Measurements from ENCODE around the gene MACO1. TPM values are rescaled to one million over a fixed set of nuclear protein-coding genes. Genes with fewer than 3 reads are reported as not detected.

MACO1 gene
- total RNA-seq, 1 experiment from 2014 or later = 31.4 TPM

DNA sequence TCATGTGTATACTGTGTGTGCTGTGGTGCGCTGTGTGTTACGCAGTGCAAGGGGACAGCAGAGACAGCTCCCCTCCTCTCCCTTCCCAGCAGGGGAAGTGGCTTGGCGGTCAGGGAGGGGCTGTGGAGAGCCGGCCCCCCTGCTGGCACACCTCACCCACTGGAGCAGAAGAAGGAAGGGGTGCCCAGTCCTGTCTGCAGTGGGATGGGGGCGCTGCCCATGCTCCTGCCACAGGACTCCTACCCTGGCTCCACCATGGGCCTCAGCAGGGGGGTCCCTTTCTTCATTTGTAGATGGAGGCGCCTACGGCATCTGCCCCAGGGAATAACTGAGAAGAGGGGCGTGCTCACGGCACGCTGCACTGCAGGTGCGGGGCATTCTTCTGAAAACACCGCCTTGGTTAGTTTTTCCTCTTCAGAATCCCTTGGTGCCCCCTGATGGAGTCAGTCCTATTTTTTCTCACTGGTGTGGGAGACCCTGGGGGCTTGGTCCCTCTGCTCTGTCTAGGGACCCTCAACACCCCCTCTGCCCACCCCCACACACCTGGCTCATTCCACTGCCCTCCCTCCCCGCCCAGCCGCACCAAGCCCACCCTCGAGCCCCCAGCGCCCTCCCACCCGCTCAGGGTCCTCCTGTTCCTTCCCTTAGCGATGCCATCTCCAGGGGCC, 99.0 kb downstream of the MACO1 start:
- Histone ChIP-seq H3K4me1 (ENCODE audit: low read length) (no peaks in the 10 kb centered on the region), H3K79me2 (ENCODE audit: low read length) (no peaks in the 10 kb centered on the region), H3K4me3 (ENCODE audit: low read length) (no peak overlapping the region), H3K27ac (ENCODE audit: low read length) (no peak overlapping the region), H3K9ac (ENCODE audit: low read length) (no peak overlapping the region), H2AFZ (ENCODE audit: low read length) (no peak overlapping the region), H3K9me2 (replicated peaks; ENCODE audit: insufficient read depth, low read length) (no peaks in the 10 kb centered on the region), H4K20me1 (ENCODE audit: insufficient read depth, low read depth, low read length) (no peaks in the 10 kb centered on the region), H3K4me2 (ENCODE audit: low read depth, low read length, poor library complexity, severe bottlenecking) (no peak overlapping the region), H3K27me3 (ENCODE audit: low read length) (no peaks in the 10 kb centered on the region), H3K36me3 (ENCODE audit: insufficient read depth, low read length) (no peaks in the 10 kb centered on the region), H3K9me3 (ENCODE audit: low read length) (no peaks in the 10 kb centered on the region)
- no peak for DNase-seq

DNA sequence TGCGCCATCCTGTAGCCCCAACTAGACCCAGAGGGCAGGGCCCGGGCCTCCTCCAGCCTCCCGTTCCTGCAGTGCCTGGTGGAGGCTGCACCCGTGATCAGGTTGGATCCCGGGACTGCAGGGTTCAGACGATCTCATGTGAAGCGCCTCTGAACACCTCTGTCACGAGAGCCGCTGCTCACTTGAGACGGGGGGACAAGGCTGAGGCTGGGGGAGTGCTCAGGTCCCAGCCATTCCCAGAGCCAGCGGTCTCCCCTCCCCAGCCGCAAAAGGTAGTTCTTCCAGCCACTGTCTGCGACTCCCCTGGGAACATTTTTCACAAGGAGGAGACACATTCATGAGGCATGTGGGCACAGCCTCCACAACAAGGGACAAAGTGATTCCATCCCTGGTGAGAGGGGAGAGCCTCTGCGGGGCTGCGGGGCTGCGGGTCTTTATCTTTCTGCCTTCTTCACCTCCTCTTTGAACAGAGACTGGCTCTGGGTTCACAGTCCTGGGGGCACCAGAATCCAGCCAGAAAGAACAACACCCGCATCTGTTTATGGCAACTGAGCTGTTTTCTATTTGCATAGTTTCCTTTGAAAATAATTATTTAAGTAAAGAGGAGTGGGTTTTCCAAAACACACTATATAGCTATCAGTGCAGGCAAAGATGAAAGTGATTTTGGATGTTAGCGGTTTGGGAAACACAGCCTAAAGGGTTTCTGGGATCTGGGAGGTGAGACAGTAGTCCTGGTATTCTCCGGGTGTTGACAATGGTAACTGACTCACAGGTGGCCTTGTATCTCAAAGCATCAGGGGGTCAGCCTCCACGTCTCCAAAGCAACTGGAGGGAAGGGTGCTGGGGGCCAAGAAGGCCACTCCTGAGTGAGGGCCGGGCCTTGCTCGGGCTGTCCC, 99.7 kb downstream of the MACO1 start:
- Histone ChIP-seq H3K9ac (ENCODE audit: low read length) (no peak overlapping the region), H3K4me3 (ENCODE audit: low read length) (no peak overlapping the region), H3K9me2 (replicated peaks; ENCODE audit: insufficient read depth, low read length) (no peaks in the 10 kb centered on the region), H4K20me1 (ENCODE audit: insufficient read depth, low read depth, low read length) (no peaks in the 10 kb centered on the region), H3K27ac (ENCODE audit: low read length) (no peak overlapping the region), H3K36me3 (ENCODE audit: insufficient read depth, low read length) (no peaks in the 10 kb centered on the region), H3K4me2 (ENCODE audit: low read depth, low read length, poor library complexity, severe bottlenecking) (no peak overlapping the region), H3K4me1 (ENCODE audit: low read length) (no peaks in the 10 kb centered on the region), H3K27me3 (ENCODE audit: low read length) (no peaks in the 10 kb centered on the region), H2AFZ (ENCODE audit: low read length) (no peak overlapping the region), H3K9me3 (ENCODE audit: low read length) (no peaks in the 10 kb centered on the region), H3K79me2 (ENCODE audit: low read length) (no peaks in the 10 kb centered on the region)
- DNase-seq = no peak

DNA sequence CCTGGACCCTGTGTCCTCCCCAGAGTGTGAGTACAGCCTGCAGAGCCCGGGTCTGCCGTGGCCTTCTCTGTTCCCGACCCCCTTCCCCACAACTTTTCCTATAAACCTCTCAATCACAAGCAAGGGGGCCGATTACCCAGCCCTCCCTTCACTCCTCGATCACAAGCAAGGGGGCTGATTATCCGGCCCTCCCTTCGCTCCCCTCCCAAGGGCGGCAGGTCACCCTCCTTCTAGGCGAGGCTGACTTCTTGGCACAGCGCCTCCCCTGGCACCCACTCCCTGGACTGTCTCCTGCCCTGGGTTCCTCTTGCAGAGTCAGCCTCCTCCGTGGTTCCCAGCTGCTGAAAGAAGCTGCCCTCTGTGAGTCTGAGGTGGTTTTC, 100.4 kb downstream of the MACO1 start:
- H3K79me2 ChIP-seq (ENCODE audit: low read length) = no peaks in the 10 kb centered on the region
- H3K9me3 ChIP-seq (ENCODE audit: low read length) = no peaks in the 10 kb centered on the region
- H3K4me1 ChIP-seq (ENCODE audit: low read length) = no peaks in the 10 kb centered on the region
- no peak overlapping the region for H3K27ac ChIP-seq (ENCODE audit: low read length)
- H3K9ac ChIP-seq (ENCODE audit: low read length) = no peak overlapping the region
- no peaks in the 10 kb centered on the region for H4K20me1 ChIP-seq (ENCODE audit: insufficient read depth, low read depth, low read length)
- no peak overlapping the region for H3K4me2 ChIP-seq (ENCODE audit: low read depth, low read length, poor library complexity, severe bottlenecking)
- DNase-seq = no peak
- no peaks in the 10 kb centered on the region for H3K27me3 ChIP-seq (ENCODE audit: low read length)
- no peaks in the 10 kb centered on the region for H3K9me2 ChIP-seq (replicated peaks; ENCODE audit: insufficient read depth, low read length)
- no peak overlapping the region for H2AFZ ChIP-seq (ENCODE audit: low read length)
- no peaks in the 10 kb centered on the region for H3K36me3 ChIP-seq (ENCODE audit: insufficient read depth, low read length)
- no peak overlapping the region for H3K4me3 ChIP-seq (ENCODE audit: low read length)

DNA sequence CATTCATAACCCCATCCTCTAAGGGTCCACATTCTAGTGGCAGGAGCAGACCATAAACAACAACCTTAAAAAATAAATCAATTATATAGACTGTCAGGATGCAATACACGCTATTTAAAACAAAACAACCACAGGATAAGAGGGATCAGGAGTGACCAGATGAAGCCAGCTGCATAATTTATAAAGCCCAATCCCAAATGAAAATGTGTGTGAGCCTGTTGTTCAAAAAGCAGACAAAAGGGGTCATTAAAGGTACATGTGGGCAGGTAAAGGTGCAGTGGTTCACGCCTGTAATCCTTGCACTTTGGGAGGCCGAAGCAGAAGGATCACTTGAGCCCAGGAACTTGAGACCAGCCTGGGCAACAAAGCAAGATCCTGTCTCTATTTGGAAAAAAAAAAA, 102.3 kb downstream of the MACO1 start:
- no peak overlapping the region for H3K27ac ChIP-seq (ENCODE audit: low read length)
- no peaks in the 10 kb centered on the region for H3K27me3 ChIP-seq (ENCODE audit: low read length)
- no peaks in the 10 kb centered on the region for H3K4me1 ChIP-seq (ENCODE audit: low read length)
- H3K9ac ChIP-seq (ENCODE audit: low read length) = no peak overlapping the region
- H3K4me3 ChIP-seq (ENCODE audit: low read length) = no peak overlapping the region
- H3K9me2 ChIP-seq (replicated peaks; ENCODE audit: insufficient read depth, low read length) = no peaks in the 10 kb centered on the region
- no peaks in the 10 kb centered on the region for H3K9me3 ChIP-seq (ENCODE audit: low read length)
- H3K79me2 ChIP-seq (ENCODE audit: low read length) = no peaks in the 10 kb centered on the region
- no peak overlapping the region for H2AFZ ChIP-seq (ENCODE audit: low read length)
- no peak for DNase-seq
- no peaks in the 10 kb centered on the region for H4K20me1 ChIP-seq (ENCODE audit: insufficient read depth, low read depth, low read length)
- H3K36me3 ChIP-seq (ENCODE audit: insufficient read depth, low read length) = no peaks in the 10 kb centered on the region
- no peak overlapping the region for H3K4me2 ChIP-seq (ENCODE audit: low read depth, low read length, poor library complexity, severe bottlenecking)

DNA sequence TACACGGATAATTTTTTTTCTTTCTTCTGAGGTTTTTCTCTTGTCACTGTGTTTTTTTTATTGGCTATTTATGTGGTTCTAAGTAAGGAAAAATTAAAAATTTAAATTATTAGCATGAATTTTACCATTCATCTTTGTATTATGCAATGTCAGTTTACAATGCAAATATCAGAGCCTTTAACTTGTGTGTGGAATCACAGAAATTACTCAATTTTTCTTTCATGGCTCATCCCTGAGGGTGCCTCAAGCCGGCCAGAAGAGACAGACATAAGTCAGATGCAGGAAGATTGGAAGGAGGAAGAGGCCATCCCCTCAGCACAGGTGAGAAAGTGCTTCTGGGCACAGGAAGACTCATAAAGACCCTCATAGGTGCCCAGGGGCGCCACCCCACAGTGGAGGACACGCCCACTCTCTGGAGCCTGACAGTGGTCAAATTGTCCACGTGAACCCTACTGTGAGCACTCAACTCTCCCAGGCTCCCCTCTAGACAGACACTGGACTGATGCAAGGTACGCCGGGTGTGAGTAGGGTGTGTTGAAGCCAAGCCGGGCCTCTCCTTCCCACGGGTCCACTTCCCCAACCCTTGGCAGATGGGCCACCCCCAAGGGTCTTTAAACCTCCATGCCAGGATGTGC, 103.2 kb downstream of the MACO1 start:
- Histone ChIP-seq H3K4me3 (ENCODE audit: low read length) (no peak overlapping the region), H3K9ac (ENCODE audit: low read length) (no peak overlapping the region), H2AFZ (ENCODE audit: low read length) (no peak overlapping the region), H4K20me1 (ENCODE audit: insufficient read depth, low read depth, low read length) (no peaks in the 10 kb centered on the region), H3K9me2 (replicated peaks; ENCODE audit: insufficient read depth, low read length) (no peaks in the 10 kb centered on the region), H3K36me3 (ENCODE audit: insufficient read depth, low read length) (no peaks in the 10 kb centered on the region), H3K27ac (ENCODE audit: low read length) (no peak overlapping the region), H3K9me3 (ENCODE audit: low read length) (no peaks in the 10 kb centered on the region), H3K79me2 (ENCODE audit: low read length) (no peaks in the 10 kb centered on the region), H3K27me3 (ENCODE audit: low read length) (no peaks in the 10 kb centered on the region), H3K4me2 (ENCODE audit: low read depth, low read length, poor library complexity, severe bottlenecking) (no peak overlapping the region), H3K4me1 (ENCODE audit: low read length) (no peaks in the 10 kb centered on the region)
- no peak for DNase-seq

DNA sequence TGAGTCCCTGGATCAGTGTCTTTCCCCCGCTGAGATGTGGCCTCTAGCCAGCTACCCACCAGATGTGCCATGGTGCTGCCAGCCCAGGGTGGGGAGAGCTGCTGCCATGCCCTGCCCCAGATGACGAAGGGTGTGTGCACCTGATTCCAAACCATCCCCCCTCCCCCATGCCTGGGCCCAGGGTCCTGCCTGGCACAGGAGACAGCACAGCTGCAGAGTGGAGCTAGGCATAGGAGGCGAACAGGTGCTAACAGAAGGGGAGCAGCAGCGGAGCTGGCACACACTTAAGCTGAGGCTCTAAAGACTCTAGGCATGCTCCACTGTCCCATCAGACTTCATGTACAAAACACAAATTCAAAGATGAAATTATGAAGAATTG, 103.7 kb downstream of the MACO1 start:
- Histone ChIP-seq H3K9me3 (ENCODE audit: low read length) (no peaks in the 10 kb centered on the region), H3K27me3 (ENCODE audit: low read length) (no peaks in the 10 kb centered on the region), H3K79me2 (ENCODE audit: low read length) (no peaks in the 10 kb centered on the region), H3K27ac (ENCODE audit: low read length) (no peak overlapping the region), H2AFZ (ENCODE audit: low read length) (no peak overlapping the region), H4K20me1 (ENCODE audit: insufficient read depth, low read depth, low read length) (no peaks in the 10 kb centered on the region), H3K9me2 (replicated peaks; ENCODE audit: insufficient read depth, low read length) (no peaks in the 10 kb centered on the region), H3K9ac (ENCODE audit: low read length) (no peak overlapping the region), H3K4me1 (ENCODE audit: low read length) (no peaks in the 10 kb centered on the region), H3K4me3 (ENCODE audit: low read length) (no peak overlapping the region), H3K4me2 (ENCODE audit: low read depth, low read length, poor library complexity, severe bottlenecking) (no peak overlapping the region), H3K36me3 (ENCODE audit: insufficient read depth, low read length) (no peaks in the 10 kb centered on the region)
- DNase-seq = no peak

DNA sequence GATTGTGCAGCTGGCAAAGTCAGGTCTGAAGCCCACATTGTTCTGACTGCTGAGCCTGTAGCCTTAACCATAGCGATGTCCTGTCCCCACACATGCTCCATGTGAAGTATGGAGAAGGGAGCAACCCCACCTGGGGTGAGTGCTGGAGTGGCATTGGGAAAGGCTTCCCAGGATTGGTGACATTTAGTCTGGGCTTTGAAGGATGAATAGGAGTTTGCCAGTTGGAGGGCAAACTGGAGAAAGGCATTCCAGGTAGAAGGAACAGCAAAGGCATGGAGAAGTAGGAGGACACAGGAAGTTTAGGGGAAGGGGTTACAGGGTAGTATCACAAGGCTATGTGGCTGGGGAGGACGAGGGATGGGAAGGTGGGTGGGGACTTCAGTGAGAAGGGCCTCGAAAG, 105.4 kb downstream of the MACO1 start:
- no peaks in the 10 kb centered on the region for H3K27me3 ChIP-seq (ENCODE audit: low read length)

DNA sequence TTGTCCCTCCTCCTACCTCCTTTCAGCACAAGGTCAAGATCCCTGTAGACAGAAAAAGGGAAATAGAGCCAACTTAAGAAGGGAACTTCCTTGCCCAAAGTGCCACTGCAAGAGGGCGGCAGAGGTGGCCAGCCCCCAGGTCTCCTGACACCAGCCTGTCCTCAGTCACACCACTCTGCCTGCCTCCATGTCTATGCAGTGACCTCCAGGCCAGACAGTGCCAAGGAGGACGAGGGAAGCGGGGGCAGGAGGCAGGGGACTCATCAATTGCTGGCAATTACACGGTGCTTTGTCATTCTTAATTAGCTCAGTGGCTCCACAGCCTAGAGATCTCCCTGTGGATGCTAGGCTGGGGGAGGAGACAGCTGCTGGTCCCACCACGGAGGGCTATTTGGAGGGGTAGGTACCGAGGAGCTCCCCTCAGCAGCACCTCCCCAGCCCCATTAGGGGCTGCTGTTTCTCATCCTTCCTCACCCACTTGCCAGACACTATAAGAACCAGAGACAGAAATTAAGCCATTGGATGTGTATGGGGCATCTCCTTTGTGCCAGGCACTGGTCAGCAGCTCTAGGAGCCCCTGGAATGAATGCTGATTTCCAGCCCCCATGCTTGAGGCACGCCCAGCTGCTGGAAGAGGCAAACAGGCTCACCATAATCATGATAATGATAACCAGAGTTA, 106.6 kb downstream of the MACO1 start:
- DNase-seq = no peak
- Histone ChIP-seq H2AFZ (ENCODE audit: low read length) (no peak overlapping the region), H3K36me3 (ENCODE audit: insufficient read depth, low read length) (no peaks in the 10 kb centered on the region), H3K9me3 (ENCODE audit: low read length) (no peaks in the 10 kb centered on the region), H4K20me1 (ENCODE audit: insufficient read depth, low read depth, low read length) (0 out of 2 replicates have a peak, but pooled peaks cover 4% of the 10 kb centered on the region), H3K4me3 (ENCODE audit: low read length) (no peak overlapping the region), H3K27ac (ENCODE audit: low read length) (no peak overlapping the region), H3K27me3 (ENCODE audit: low read length) (no peaks in the 10 kb centered on the region), H3K79me2 (ENCODE audit: low read length) (no peaks in the 10 kb centered on the region), H3K9me2 (replicated peaks; ENCODE audit: insufficient read depth, low read length) (no peaks in the 10 kb centered on the region), H3K9ac (ENCODE audit: low read length) (no peak overlapping the region), H3K4me1 (ENCODE audit: low read length) (no peaks in the 10 kb centered on the region), H3K4me2 (ENCODE audit: low read depth, low read length, poor library complexity, severe bottlenecking) (no peak overlapping the region)

More for the DNA sequence above, 105.4 kb downstream of the MACO1 start:
- no peak for DNase-seq
- no peak overlapping the region for H3K9ac ChIP-seq (ENCODE audit: low read length)
- no peaks in the 10 kb centered on the region for H3K79me2 ChIP-seq (ENCODE audit: low read length)
- H3K9me3 ChIP-seq (ENCODE audit: low read length) = no peaks in the 10 kb centered on the region
- H3K27ac ChIP-seq (ENCODE audit: low read length) = no peak overlapping the region
- H3K4me2 ChIP-seq (ENCODE audit: low read depth, low read length, poor library complexity, severe bottlenecking) = no peak overlapping the region
- no peaks in the 10 kb centered on the region for H3K9me2 ChIP-seq (replicated peaks; ENCODE audit: insufficient read depth, low read length)
- H2AFZ ChIP-seq (ENCODE audit: low read length) = no peak overlapping the region
- H3K36me3 ChIP-seq (ENCODE audit: insufficient read depth, low read length) = no peaks in the 10 kb centered on the region
- no peak overlapping the region for H3K4me3 ChIP-seq (ENCODE audit: low read length)
- no peaks in the 10 kb centered on the region for H3K4me1 ChIP-seq (ENCODE audit: low read length)
- no peaks in the 10 kb centered on the region for H4K20me1 ChIP-seq (ENCODE audit: insufficient read depth, low read depth, low read length)

Data from Karpas-422 (cell line).